Pons (tissue), 1 donor: ENCODE measurements around the gene PRSS56.
"Not testable (repeated sequence)": the region's sequence is repeated elsewhere in the genome, so short reads cannot be mapped to it uniquely, and the experiment has no call there.

Experiments used
- DNase-seq: peaks from one replicate; pipeline ENCODE4 v3.0.0-alpha.2; 2016; ENCODE audit warnings: low spot score

Gene PRSS56

DNA sequence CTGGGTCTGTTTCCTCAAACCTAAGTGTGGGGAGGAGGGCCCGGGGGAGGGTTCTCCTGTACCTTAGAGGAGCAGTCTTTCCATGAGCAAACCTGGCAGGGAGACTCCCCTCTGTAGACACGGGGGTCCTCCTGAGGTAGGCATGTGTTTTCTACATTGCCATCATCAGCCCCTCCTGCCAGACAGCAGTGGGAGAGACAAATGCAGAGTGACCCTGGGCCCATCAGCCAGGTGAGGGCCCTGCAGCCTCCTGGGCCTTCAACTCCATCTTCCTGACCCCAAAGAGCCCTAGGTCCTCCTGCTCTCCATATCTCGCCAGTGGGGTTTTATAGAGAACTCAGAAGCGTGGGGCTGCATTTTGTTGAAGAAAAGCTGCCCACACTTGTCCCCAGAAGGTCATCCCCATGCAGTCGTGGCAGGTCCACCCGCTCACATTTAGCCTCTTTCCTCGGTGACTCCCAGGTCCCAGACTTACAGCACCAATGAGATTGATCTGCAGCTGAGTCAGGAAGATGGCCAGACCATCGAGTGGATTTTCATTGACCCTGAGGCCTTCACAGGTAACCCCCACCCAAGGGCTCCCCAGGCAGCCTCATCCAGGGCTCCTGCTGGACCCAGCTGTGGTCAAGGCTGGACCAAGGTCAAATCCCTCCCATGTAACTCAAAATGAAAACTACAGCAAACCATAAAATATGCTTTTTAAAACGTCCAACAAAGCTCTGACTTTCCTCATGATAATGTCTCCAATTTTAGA is 21.9 kb downstream of the PRSS56 start:
- no peak for DNase-seq

DNA sequence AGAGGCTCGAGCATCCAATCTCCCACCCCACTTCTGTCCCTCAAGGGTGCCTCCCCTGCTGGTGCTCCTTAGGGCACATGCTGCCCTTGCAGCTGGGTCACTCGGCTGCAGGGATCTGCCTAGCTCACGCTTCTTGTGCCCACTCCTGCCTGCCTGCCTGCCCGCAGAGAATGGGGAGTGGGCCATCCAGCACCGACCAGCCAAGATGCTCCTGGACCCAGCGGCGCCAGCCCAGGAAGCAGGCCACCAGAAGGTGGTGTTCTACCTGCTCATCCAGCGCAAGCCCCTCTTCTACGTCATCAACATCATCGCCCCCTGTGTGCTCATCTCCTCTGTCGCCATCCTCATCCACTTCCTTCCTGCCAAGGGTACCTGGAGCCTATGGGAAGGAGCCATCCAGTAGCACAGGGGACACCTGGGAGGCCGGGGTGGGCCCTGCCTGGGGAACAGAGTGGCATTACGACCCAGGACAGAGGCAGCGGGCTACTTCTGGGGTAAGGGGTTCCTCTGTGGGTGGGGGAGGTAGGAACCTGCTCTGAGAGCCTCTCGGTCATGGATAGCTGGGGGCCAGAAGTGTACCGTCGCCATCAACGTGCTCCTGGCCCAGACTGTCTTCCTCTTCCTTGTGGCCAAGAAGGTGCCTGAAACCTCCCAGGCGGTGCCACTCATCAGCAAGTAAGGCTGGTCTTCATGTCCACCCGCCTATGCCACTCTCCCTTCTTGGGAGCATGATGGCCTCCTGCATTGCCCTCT is 22.7 kb downstream of the PRSS56 start:
- no peak for DNase-seq

DNA sequence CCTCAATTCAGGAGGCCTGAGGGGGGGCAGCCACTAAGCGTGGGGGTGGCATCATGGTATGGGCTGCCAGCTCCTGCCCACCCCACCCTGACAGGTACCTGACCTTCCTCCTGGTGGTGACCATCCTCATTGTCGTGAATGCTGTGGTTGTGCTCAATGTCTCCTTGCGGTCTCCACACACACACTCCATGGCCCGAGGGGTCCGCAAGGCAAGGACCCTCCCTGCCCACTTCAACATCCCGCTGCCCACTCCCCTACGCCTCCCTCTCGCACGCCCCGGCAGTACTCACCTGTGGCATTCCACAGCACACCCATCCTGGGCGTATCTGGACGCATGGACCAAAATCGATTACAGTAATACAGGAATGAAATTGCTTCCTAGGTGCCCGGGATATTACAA is 23.3 kb downstream of the PRSS56 start:
- no peak for DNase-seq

DNA sequence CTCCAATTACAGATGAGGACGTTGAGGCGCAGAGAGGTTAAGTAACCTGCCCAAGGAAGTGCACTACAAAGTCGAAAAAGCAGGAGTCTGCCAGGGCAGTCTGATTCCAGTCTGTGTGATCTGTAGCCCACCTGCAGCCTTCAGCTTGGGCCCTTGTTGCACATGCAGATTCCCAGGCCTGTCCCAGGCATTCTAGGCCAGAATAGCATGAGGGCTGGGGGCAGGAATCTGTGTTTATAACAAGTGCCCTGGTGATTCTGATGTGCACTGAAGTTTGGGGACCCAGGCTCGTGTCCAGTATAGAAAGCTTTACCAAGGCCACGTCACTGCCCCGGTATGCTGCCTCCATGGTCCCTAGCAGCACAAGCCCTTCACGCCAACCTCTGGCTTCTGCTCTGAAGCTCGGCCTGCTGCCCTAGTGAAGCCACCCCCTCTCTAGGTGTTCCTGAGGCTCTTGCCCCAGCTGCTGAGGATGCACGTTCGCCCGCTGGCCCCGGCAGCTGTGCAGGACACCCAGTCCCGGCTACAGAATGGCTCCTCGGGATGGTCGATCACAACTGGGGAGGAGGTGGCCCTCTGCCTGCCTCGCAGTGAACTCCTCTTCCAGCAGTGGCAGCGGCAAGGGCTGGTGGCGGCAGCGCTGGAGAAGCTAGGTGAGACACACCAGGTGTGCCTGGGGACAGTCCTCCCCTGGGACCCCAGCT is 23.9 kb downstream of the PRSS56 start:
- no peak for DNase-seq

DNA sequence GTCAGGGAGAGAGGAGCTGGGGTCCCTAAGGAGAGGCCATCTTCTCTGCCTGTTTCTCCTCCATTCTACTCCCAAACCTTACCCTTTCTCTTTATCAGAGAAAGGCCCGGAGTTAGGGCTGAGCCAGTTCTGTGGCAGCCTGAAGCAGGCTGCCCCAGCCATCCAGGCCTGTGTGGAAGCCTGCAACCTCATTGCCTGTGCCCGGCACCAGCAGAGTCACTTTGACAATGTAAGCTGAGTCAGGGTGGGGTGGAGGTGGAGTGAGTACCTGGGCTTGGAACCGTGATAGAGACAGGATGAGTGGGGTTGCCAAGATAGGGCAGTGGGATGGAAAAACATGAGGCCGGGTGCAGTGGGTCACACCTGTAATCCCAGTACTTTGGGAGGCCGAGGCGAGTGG is 24.5 kb downstream of the PRSS56 start:
- DNase-seq = no peak

DNA sequence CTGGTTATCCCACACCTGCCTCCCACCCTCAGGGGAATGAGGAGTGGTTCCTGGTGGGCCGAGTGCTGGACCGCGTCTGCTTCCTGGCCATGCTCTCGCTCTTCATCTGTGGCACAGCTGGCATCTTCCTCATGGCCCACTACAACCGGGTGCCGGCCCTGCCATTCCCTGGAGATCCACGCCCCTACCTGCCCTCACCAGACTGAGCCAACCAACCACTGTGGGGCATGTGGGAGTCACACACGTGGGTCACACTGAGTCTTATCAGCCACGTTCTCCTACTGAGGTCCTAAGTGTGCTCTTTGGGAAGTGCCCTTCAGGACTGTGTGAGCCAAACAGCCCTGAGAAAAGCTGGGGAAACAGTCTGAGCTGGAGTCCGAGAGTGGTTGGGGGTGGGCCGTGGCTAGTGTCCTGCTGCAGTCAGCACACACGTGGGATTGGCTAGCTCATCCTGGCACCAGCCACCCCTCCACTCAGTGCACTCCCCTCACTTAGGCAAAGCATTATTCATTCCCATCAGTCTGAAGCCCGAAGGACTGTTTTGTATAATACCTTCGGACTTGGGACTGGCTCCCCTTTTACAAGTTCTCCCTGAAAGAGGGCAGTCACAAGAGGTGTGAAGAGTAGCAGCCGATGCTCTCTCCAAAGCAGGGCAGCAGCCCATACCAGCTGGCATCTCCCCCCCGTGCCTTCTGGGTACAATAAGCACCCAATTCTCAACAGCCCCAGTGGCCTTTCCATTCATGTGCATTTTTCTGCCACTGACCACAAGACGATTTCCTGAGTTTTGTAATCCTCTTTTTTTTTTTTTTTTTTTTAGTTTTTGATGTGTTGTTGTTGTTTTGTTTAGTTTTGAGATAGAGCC is 25.6 kb downstream of the PRSS56 start:
- DNase-seq = no peak

DNA sequence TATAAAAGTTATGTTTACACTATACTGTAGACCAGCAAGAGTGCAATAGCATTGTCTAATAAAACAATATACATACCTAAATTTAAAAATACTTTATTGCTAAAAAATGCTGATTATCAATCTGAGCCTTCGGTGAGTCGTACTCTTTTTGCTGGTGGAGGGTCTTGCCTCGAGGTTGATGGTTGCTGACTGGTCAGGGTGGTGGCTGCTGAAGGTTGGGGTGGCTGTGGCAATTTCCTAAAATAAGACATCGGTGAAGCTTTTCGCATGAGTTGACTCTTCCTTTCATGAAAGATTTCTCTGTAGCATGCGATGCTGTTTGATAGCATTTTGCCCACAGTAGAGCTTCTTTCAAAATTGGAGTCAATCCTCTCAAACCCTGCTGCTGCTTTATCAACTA is 27.8 kb downstream of the PRSS56 start:
- no peak for DNase-seq

DNA sequence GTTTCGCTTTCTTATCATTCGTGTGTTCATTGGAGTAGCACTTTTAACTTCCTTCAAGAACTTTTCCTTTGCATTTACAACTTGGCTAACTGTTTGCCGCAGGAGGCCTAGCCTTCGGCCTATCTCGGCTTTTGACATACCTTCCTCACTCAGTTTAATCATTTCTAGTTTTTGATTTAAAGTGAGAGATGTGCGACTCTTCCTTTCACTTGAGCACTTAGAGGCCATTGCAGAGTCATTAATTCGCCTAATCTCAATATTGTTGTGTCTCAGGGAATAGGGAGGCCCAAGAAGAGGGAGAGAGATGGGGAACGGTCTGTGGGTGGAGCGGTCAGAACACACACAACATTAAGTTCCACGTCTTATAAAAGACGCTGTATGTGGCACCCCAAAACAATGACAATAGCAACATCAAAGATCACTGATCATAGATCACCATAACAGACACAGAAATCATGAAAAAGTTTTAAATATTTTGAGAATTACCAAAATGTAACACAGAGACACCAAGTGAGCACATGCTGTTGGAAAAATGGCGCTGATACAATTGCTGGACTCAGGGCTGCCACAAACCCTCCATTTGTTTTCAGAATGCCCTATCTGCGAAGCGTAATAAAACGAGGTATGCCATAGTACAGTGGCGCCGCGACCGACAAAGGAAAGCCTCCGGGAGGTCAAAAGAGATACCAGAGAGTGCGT is 29.6 kb downstream of the PRSS56 start:
- DNase-seq = no peak

DNA sequence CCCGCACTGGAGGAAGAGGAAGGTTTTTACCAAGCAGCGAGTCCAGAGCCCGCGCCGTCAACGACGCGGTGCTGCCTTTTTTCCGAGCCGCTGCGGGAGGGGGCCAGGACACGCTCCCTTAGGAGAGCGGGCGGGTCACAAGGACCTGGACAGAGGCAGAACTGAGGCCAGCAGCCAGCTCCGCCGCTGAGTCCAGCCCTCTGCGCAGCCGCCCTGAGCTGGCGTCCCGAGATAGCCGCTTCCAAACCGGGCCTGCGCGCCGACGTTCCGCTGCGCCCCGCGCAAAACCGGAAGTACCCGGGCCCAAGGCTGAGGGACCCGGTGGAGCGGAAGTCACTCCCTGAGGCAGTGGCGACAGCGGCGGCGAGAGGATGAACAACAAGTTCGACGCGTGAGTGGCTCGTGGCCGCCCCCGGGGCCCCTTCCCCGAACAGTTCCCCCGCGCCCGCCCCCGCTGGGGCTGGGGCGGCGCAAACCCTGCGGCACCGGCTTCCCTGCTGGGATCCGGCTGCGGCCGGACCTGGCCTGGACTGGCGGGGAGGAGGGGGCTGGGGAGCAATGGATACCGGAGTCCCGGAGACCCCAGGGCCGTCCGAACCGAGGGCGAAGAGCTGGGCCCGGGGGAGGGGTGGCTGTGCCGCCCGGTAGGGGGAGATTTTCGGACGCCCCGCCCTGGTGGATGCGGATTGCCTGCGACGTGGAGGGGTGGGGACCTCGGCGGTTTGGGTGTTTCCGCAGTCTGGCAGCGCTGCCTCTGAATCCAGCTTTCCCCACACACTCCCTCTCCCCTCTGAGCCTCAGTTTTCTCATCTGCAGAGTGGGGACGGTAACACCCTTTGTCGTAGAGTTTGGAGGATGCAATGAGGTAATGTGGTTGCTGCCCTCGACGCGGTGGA is 30.4 kb downstream of the PRSS56 start, which contains the start of the genes EIF4E2 and TIGD1:
EIF4E2 (plus strand) TSS at position 336 of the 896 bp plus-strand sequence; CDS start at position 372, 36 bp downstream.
TIGD1 (minus strand) TSS at position 204 of the 896 bp plus-strand sequence. CDS start 675 bp downstream, outside the sequence.
- peak; percentile 90 for DNase-seq

DNA sequence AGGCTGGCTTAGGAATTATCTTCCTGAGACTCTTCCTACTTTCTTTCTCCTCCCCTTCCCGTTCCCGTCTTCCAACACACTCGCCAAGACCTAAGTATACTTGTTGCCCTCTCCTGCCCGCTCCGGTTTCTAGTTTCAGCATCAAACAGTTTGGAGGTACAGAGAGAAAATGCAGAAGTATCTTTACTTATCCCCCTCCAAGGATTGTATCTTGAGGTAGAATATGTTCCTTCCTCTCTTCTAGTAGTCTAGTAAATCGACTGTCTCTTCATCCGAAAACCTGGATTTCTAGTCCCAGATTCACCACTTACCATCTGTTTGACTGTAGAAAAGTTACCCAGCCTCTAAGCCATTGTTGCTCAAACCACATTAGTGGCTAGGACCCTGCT is 31.1 kb downstream of the PRSS56 start:
- DNase-seq = no peak

DNA sequence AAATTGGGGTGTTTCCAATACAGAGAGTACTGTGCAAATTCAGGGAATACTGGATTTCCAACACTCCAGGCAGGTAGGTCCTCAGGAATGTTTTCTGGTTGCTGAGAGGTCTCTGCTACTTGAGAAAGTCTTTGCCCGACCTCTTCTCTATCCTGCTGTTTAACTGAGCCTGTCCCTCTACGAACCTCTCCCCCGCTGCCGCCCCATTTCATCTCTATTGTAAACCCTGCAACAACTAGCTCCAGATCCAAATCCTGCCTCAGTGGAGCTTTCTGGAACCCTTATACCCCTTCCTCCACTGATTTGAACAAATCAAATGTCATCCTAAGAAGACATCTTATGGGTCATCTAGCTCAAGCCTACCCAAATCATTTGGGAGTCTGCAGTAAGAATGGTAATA is 31.6 kb downstream of the PRSS56 start:
- DNase-seq = no peak

DNA sequence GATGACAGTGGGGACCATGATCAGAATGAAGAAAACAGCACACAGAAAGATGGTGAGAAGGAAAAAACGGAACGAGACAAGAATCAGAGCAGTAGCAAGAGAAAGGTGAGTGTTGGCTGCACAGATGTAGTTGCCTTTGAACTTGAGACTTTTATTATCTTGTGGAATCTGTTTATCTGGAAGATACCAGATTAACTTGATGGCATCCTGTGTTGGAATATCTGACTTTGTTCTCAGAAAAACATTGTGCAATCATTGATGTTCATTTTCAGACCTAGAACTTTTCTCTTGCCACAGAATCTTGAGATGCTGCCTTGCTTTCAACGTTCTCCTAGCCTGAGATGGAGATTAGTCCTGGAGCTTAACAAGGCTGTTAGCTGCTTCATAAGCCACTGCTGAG is 36.2 kb downstream of the PRSS56 start:
- no peak for DNase-seq

DNA sequence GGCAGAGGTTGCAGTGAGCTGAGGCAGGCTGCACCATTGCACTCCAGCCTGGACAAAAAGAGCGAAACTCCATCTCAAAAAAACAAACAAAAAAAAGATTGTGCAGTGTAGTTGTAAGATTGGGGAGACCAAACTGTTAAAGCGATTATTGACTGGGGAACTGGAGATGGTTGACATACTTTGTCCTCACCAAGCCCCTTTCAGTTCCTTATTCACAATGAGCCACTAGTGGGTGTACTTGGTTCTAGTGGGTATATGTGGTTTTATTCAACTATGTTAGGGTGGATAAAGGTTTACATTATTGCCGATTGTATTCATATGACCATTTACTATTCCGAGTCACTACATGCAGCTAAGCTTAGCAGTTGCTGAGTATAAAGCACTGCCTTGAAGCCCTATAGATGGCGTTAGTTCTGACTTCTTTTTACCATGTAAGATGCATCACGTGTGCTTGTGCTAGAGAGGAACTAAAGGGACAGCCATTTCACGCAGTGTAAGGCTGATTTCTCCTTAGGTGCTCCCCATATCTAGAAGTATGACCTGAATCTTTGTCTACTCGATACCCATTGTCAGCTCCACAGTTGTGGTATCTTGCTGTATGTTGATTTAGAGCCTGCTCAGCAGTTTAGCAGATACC is 42.4 kb downstream of the PRSS56 start:
- no peak for DNase-seq

DNA sequence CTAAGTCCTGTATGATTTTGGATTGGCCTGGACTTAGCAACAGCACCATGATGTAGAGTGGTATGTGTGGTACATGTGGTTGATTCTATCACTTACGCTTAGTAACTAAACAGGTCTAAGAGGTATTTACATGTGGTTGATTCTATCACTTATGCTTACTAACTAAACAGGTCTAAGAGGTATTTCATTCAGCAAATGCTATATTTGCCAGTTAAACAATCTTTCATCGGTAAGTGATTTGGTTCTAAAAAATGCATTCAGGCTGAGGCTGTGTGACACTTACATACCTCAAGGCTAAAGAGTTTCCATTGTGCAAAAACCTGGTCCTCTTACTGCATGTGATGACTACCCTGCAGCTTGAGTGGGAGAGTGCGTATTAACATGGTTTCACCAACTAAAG is 43.4 kb downstream of the PRSS56 start:
- no peak for DNase-seq

DNA sequence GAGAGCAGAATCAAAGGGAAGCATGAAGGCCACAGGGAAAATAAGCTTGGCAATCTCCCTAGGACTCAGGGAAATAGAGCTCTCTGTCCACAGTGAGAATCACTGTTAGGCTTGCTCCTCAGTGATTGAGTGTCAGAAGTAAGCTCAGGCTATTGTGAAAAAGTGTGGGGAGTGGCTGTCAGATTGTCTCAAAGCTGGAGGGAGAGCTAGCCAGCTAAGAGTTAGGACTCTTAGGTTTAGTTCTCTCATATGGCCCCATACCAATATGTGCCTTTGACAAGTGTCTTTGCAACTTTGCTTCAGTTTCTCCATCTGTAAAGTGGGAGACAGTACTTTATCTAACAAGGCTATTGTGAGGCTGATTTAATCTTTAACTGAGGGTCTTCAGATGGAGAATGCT is 47.5 kb downstream of the PRSS56 start:
- no peak for DNase-seq

DNA sequence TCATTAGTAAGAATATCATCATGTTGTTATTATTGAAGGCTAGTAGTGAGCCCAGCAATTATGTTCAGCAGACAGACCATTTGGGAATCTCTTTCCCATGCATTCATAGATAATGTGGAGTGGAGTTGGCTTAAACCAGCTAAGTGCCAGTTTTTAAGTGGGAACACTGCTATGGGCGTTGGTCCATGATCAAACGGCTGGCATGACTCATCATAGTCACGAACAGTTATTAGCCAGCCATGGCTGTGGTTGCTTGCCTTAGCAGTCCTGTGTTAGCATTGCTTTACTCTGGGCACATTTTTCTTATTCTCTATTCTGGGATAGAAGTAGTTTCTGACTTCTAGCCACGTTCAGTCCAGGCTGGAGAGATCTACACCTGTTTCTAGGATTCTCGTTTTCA is 48.0 kb downstream of the PRSS56 start:
- DNase-seq = no peak

DNA sequence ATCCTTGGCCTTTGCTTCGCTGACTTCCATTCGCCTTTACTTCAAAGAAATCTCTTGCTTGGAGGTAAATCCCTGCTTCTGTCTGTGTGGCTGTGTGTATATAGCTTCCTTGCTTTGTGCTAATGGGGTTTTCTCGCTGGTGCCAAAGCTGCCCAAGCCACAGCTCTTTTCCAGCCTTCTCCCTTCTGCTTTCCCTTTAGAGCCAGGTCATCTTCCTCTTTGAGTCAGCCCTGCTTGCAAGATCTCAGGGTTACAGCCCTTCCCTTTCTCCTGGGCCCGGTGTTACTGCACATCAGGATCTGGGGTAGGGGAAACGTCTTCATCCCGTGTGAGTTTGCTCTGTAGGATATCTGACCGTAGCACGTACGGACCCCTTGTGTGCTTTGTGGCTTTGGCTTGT is 49.4 kb downstream of the PRSS56 start:
- no peak for DNase-seq

DNA sequence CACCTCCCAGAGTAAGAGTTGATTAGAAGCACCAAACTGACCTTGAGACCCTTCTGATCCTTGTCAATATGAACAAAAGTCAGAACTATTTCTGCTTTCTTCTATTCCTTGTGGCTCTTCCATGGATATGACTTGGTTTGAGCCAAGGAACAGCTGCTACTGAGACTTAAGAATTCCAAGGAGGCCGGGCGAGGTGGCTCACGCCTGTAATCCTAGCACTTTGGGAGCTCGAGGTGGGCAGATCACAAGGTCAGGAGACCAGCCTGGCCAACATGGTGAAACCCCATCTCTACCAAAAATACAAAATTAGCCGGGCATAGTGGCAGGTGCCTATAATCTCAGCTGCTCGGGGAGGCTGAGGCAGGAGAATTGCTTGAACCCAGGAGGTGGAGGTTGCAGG is 50.3 kb downstream of the PRSS56 start:
- DNase-seq = not testable (repeated sequence)

DNA sequence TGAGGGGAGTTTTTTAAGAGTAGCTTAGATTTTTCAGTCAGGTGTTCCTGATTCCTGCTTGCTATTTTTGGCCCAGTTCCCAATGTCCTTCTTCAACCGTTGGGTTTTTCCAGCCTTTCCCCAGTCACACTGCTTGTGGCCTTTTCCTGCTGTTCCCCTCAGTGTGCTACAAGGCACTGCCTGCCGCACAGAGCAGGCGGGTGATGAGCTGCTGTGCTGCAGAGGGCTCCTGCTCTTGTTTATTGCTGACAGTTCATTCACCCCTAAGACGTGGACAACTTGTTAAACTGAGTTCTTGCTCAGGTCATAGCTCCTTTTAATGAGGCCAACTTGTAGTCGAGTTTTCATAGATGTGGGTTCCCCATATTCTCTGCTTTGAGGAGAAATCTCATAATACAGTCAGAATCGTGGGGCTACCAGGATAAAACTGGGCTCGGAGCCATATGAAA is 50.9 kb downstream of the PRSS56 start:
- peak; percentile 66 for DNase-seq

DNA sequence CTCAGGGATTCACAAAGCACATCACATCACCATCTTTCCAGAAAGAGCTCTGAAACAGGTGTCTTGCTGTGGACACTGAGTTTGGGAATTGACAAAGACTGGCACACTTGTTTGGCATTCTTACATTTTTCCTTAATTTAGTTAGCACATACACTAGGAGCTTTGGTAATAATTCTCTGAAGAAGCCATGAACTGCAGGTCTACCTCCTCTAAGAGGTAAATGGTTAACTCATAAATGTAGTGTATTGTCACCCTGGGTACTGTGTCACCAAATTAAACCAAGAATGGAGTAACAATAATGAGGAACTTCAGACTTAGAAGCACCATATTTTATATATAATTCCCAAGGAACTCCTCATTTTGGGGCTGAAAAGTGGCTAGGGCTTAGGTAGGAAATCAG is 52.9 kb downstream of the PRSS56 start:
- DNase-seq = no peak
